WTC11 (cell line): ENCODE data around the gene MED27.

Experiments
- AFF4 ChIP-seq: sonication (generic); formaldehyde crosslinking; IDR thresholded peaks from 2 replicates; pipeline ENCODE4 v1.8.1; 2023; ENCODE audit warnings: mild to moderate bottlenecking, missing genetic modification reagents, borderline replicate concordance
- AR ChIP-seq: fragments of 250-450 bp; sonication (Bioruptor Pico); IDR thresholded peaks from 2 replicates; pipeline ENCODE4 v1.9.0; 2021; ENCODE audit warnings: mild to moderate bottlenecking
- CBFB ChIP-seq: sonication (generic); formaldehyde crosslinking; IDR thresholded peaks from 2 replicates; pipeline ENCODE4 v1.8.1; 2022; ENCODE audit warnings: mild to moderate bottlenecking, low read depth, missing genetic modification reagents
- EMX1 ChIP-seq: fragments of 250-450 bp; sonication (Bioruptor Pico); IDR thresholded peaks from 2 replicates; pipeline ENCODE4 v1.8.0; 2021; ENCODE audit warnings: mild to moderate bottlenecking
- ETV6 ChIP-seq: sonication (generic); formaldehyde crosslinking; IDR thresholded peaks from 2 replicates; pipeline ENCODE4 v1.8.1; 2022; ENCODE audit warnings: mild to moderate bottlenecking, missing genetic modification reagents
- IRF1 ChIP-seq: sonication (generic); formaldehyde crosslinking; IDR thresholded peaks from 2 replicates; pipeline ENCODE4 v1.8.0; 2023; ENCODE audit warnings: missing genetic modification reagents
- PRDM15 ChIP-seq: sonication (generic); formaldehyde crosslinking; IDR thresholded peaks from 2 replicates; pipeline ENCODE4 v1.8.0; 2022; ENCODE audit warnings: missing genetic modification reagents
- RELA ChIP-seq: sonication (generic); formaldehyde crosslinking; IDR thresholded peaks from 2 replicates; pipeline ENCODE4 v1.8.1; 2022; ENCODE audit warnings: missing genetic modification reagents, mild to moderate bottlenecking, borderline replicate concordance
- TF ChIP-seq, protein P1 (sequence below): fragments of 200-600 bp; IDR thresholded peaks from 2 replicates; pipeline ENCODE4 v1.8.0; 2022; ENCODE audit warnings: antibody characterized with exemption
- TF ChIP-seq, protein P2 (sequence below): sonication (generic); formaldehyde crosslinking; IDR thresholded peaks from 2 replicates; pipeline ENCODE4 v1.8.0; 2022; ENCODE audit warnings: mild to moderate bottlenecking, missing genetic modification reagents

DNA sequence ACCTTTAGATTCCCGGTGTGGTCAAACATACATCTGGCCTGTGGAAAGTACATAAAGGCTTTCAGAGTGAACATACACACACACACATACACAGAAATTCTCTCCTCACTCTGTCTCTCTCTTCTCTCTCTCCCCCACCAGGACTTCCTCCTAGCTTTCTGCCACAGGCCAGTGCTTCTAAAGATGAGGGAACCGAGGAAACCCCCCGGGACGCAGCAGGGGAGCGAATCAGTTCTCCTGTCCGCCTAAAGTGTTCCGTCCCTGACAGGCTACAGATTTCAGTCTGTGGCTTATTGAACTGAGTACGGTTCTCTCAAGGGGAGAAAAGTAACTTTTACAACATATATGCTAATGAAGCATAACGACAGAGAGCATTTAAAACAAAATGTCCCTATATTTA, 75.8 kb downstream of the MED27 start:
- TF ChIP-seq, protein P1, sequence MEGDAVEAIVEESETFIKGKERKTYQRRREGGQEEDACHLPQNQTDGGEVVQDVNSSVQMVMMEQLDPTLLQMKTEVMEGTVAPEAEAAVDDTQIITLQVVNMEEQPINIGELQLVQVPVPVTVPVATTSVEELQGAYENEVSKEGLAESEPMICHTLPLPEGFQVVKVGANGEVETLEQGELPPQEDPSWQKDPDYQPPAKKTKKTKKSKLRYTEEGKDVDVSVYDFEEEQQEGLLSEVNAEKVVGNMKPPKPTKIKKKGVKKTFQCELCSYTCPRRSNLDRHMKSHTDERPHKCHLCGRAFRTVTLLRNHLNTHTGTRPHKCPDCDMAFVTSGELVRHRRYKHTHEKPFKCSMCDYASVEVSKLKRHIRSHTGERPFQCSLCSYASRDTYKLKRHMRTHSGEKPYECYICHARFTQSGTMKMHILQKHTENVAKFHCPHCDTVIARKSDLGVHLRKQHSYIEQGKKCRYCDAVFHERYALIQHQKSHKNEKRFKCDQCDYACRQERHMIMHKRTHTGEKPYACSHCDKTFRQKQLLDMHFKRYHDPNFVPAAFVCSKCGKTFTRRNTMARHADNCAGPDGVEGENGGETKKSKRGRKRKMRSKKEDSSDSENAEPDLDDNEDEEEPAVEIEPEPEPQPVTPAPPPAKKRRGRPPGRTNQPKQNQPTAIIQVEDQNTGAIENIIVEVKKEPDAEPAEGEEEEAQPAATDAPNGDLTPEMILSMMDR: no peak
- TF ChIP-seq PRDM15 (CRISPR knock-in tag) (no peak), IRF1 (CRISPR knock-in tag) (no peak), EMX1 (no peak), RELA (CRISPR knock-in tag) (no peak), AFF4 (no peak), CBFB (CRISPR knock-in tag) (no peak), ETV6 (CRISPR knock-in tag) (no peak), AR (CRISPR knock-in tag) (no peak)
- TF ChIP-seq, protein P2, sequence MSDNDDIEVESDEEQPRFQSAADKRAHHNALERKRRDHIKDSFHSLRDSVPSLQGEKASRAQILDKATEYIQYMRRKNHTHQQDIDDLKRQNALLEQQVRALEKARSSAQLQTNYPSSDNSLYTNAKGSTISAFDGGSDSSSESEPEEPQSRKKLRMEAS (CRISPR knock-in tag): no peak
